KMS-11 (cell line): ENCODE data around the gene AHNAK2.

Source experiments
- H2AFZ ChIP-seq: fragments of 200-600 bp; sonication (generic); 2 replicates; pipeline ENCODE4 v1.6.1; 2016; ENCODE audit warnings: antibody characterized with exemption, mixed run types, low read depth
- H3K27ac ChIP-seq: fragments of 200-600 bp; sonication (generic); 2 replicates; pipeline ENCODE4 v1.6.1; 2016; ENCODE audit warnings: mild to moderate bottlenecking, mixed run types
- H3K27me3 ChIP-seq: fragments of 200-600 bp; sonication (generic); 2 replicates; pipeline ENCODE4 v1.6.1; 2017; ENCODE audit warnings: mild to moderate bottlenecking, low read depth, mixed run types, moderate library complexity; ENCODE audit not compliant: insufficient read depth
- H3K36me3 ChIP-seq: fragments of 200-600 bp; sonication (generic); 2 replicates; pipeline ENCODE4 v1.6.1; 2017; ENCODE audit warnings: mild to moderate bottlenecking, mixed run types; ENCODE audit not compliant: insufficient read depth
- H3K4me1 ChIP-seq: fragments of 200-600 bp; sonication (generic); 2 replicates; pipeline ENCODE4 v1.6.1; 2016; ENCODE audit warnings: mild to moderate bottlenecking, low read depth, mixed run types; ENCODE audit not compliant: poor library complexity, severe bottlenecking
- H3K4me2 ChIP-seq: fragments of 200-600 bp; sonication (generic); 2 replicates; pipeline ENCODE4 v1.7.0; 2016; ENCODE audit warnings: mild to moderate bottlenecking, mixed run types
- H3K4me3 ChIP-seq: fragments of 200-600 bp; sonication (generic); IDR thresholded peaks from 2 replicates; pipeline ENCODE4 v1.6.1; 2017; ENCODE audit warnings: low read depth, low read length, mixed read lengths; ENCODE audit not compliant: insufficient read depth
- H3K79me2 ChIP-seq: fragments of 200-600 bp; sonication (generic); 2 replicates; pipeline ENCODE4 v1.6.1; 2016; ENCODE audit warnings: low read depth, mixed run types; ENCODE audit not compliant: insufficient read depth
- H3K9ac ChIP-seq: fragments of 200-600 bp; sonication (generic); 2 replicates; pipeline ENCODE4 v1.6.1; 2016; ENCODE audit warnings: mild to moderate bottlenecking, mixed run types
- H4K20me1 ChIP-seq: fragments of 200-600 bp; sonication (generic); 2 replicates; pipeline ENCODE4 v1.6.1; 2016; ENCODE audit warnings: mild to moderate bottlenecking, mixed run types; ENCODE audit not compliant: insufficient read depth
- CTCF ChIP-seq: fragments of 200-600 bp; sonication (generic); conservative IDR thresholded peaks from 2 replicates; pipeline ENCODE4 v1.6.1; 2017; ENCODE audit warnings: low read depth, mild to moderate bottlenecking, antibody characterized with exemption, low read length, moderate library complexity, mixed read lengths

Gene AHNAK2

GRCh38 chr14:104966981-104967385 lies 11.2 kb downstream of the AHNAK2 start:
- Histone ChIP-seq H3K27me3 (no peaks in the 10 kb centered on the region), H3K4me2 (no peak overlapping the region), H3K4me3 (no peak overlapping the region), H4K20me1 (no peaks in the 10 kb centered on the region), H3K4me1 (no peaks in the 10 kb centered on the region), H3K27ac (no peak overlapping the region), H3K36me3 (no peaks in the 10 kb centered on the region), H2AFZ (no peak overlapping the region), H3K79me2 (no peaks in the 10 kb centered on the region), H3K9ac (no peak overlapping the region)
- TF ChIP-seq CTCF, result no peak

- Histone ChIP-seq H3K4me3 (no peak overlapping the region), H3K79me2 (no peaks in the 10 kb centered on the region), H3K4me2 (no peak overlapping the region), H3K36me3 (no peaks in the 10 kb centered on the region), H4K20me1 (no peaks in the 10 kb centered on the region), H3K9ac (no peak overlapping the region), H3K27ac (no peak overlapping the region), H2AFZ (no peak overlapping the region), H3K4me1 (no peaks in the 10 kb centered on the region), H3K27me3 (no peaks in the 10 kb centered on the region)
- TF ChIP-seq CTCF, result no peak
Measured at GRCh38 chr14:104966261-104966865, 11.8 kb downstream of the AHNAK2 start.

GRCh38 chr14:104965561-104966231 lies 12.5 kb downstream of the AHNAK2 start:
- Histone ChIP-seq H2AFZ (no peak overlapping the region), H3K4me1 (no peaks in the 10 kb centered on the region), H3K36me3 (no peaks in the 10 kb centered on the region), H3K4me3 (no peak overlapping the region), H3K79me2 (no peaks in the 10 kb centered on the region), H4K20me1 (no peaks in the 10 kb centered on the region), H3K4me2 (no peak overlapping the region), H3K27ac (no peak overlapping the region), H3K9ac (no peak overlapping the region), H3K27me3 (no peaks in the 10 kb centered on the region)
- TF ChIP-seq CTCF, result no peak

- no peak for TF ChIP-seq CTCF
- H3K27ac ChIP-seq, result no peak overlapping the region
- no peaks in the 10 kb centered on the region for H3K27me3 ChIP-seq
- H3K36me3 ChIP-seq, result no peaks in the 10 kb centered on the region
- H3K4me3 ChIP-seq, result no peak overlapping the region
- no peaks in the 10 kb centered on the region for H3K4me1 ChIP-seq
- H3K9ac ChIP-seq, result no peak overlapping the region
- H3K4me2 ChIP-seq, result no peak overlapping the region
- H2AFZ ChIP-seq, result no peak overlapping the region
- no peaks in the 10 kb centered on the region for H3K79me2 ChIP-seq
- no peaks in the 10 kb centered on the region for H4K20me1 ChIP-seq
Measured at GRCh38 chr14:104964546-104964945, 13.6 kb downstream of the AHNAK2 start.
